Measurements from ENCODE around the gene BIRC5.

BIRC5 gene

GRCh38 chr17:78214016-78214705 is at the start of gene BIRC5:
Gene BIRC5 (plus strand): TSS chr17:78214253. CDS start chr17:78214317, 64 bp downstream.
- TF ChIP-seq CTCF (IDR thresholded peaks at IDR 0.05; ENCODE audit: low read depth, low read length), result no peak
- peak within 1 kb of the TSS; percentile 85 for H3K4me3 ChIP-seq (ENCODE audit: low read depth, low read length)
- peak; percentile 81 for DNase-seq (ENCODE audit: low read depth, low spot score)
- in situ Hi-C loops (cut with HindIII; ENCODE audit: low sequenced_read_pairs), result no loop called here

GRCh38 chr17:78164748-78165607 is 49.1 kb upstream of the BIRC5 start:
- no peak for DNase-seq (ENCODE audit: low read depth, low spot score)
- no peak for TF ChIP-seq CTCF (IDR thresholded peaks at IDR 0.05; ENCODE audit: low read depth, low read length)
- H3K4me3 ChIP-seq (ENCODE audit: low read depth, low read length), result no peak overlapping the region
- in situ Hi-C loops (cut with HindIII; ENCODE audit: low sequenced_read_pairs), result no loop called here

GRCh38 chr17:78166416-78166815 is 47.6 kb upstream of the BIRC5 start:
- no peak for DNase-seq (ENCODE audit: low read depth, low spot score)
- H3K4me3 ChIP-seq (ENCODE audit: low read depth, low read length), result no peak overlapping the region
- in situ Hi-C loops (cut with HindIII; ENCODE audit: low sequenced_read_pairs), result no loop called here
- no peak for TF ChIP-seq CTCF (IDR thresholded peaks at IDR 0.05; ENCODE audit: low read depth, low read length)

- DNase-seq (ENCODE audit: low read depth, low spot score), result peak; percentile 27
- H3K4me3 ChIP-seq (ENCODE audit: low read depth, low read length), result peak within 1 kb of the TSS; percentile 51
- in situ Hi-C loops (cut with HindIII; ENCODE audit: low sequenced_read_pairs), result no loop called here
- no peak for TF ChIP-seq CTCF (IDR thresholded peaks at IDR 0.05; ENCODE audit: low read depth, low read length)
Measured at GRCh38 chr17:78168242-78168902, 45.7 kb upstream of the BIRC5 start, which contains the start of gene SYNGR2. Gene SYNGR2 (plus strand): TSS chr17:78168581. CDS start chr17:78168617, 36 bp downstream.

- H3K4me3 ChIP-seq (ENCODE audit: low read depth, low read length), result peak overlapping the region; percentile 51
- in situ Hi-C loops (cut with HindIII; ENCODE audit: low sequenced_read_pairs), result no loop called here
- DNase-seq (ENCODE audit: low read depth, low spot score), result peak; percentile 33
- TF ChIP-seq CTCF (IDR thresholded peaks at IDR 0.05; ENCODE audit: low read depth, low read length), result no peak
Measured at GRCh38 chr17:78168903-78169793, 44.9 kb upstream of the BIRC5 start.
